Putamen (tissue), 1 donor: ENCODE results near the gene H1-8.
"Not testable (repeated sequence)": the region's sequence is repeated elsewhere in the genome, so short reads cannot be mapped to it uniquely, and the experiment has no call there.

Experiments used
- DNase-seq: peaks from one replicate; pipeline ENCODE4 v3.0.0-alpha.2; 2016; ENCODE audit warnings: low spot score

H1-8 gene

GRCh38 chr3:129543156-129543790, at the start of gene H1-8:
H1-8 (plus strand) TSS chr3:129543175; CDS start chr3:129543219, 44 bp downstream.
- DNase-seq, result no peak

- no peak for DNase-seq
Measured at GRCh38 chr3:129493206-129493605, 49.8 kb upstream of the H1-8 start.

- DNase-seq, result not testable (repeated sequence)
Measured at GRCh38 chr3:129494499-129494898, 48.5 kb upstream of the H1-8 start.

- DNase-seq, result not testable (repeated sequence)
Measured at GRCh38 chr3:129495006-129495639, 47.9 kb upstream of the H1-8 start.

GRCh38 chr3:129497876-129498275, 45.1 kb upstream of the H1-8 start:
- DNase-seq, result not testable (repeated sequence)

GRCh38 chr3:129498603-129499488, 44.1 kb upstream of the H1-8 start:
- DNase-seq, result not testable (repeated sequence)

GRCh38 chr3:129499604-129500333, 43.2 kb upstream of the H1-8 start:
- not testable (repeated sequence) for DNase-seq

GRCh38 chr3:129500334-129500658, 42.7 kb upstream of the H1-8 start:
- no peak for DNase-seq

GRCh38 chr3:129501630-129502029, 41.3 kb upstream of the H1-8 start:
- DNase-seq, result no peak

GRCh38 chr3:129502641-129503408, 40.1 kb upstream of the H1-8 start:
- DNase-seq, result no peak

- no peak for DNase-seq
Measured at GRCh38 chr3:129503471-129504291, 39.3 kb upstream of the H1-8 start.

GRCh38 chr3:129504471-129505100, 38.4 kb upstream of the H1-8 start:
- no peak for DNase-seq

- DNase-seq, result no peak
Measured at GRCh38 chr3:129505341-129505740, 37.6 kb upstream of the H1-8 start.

- no peak for DNase-seq
Measured at GRCh38 chr3:129506231-129506742, 36.7 kb upstream of the H1-8 start.

GRCh38 chr3:129507181-129507831, 35.7 kb upstream of the H1-8 start:
- no peak for DNase-seq

- DNase-seq, result no peak
Measured at GRCh38 chr3:129512595-129512994, 30.4 kb upstream of the H1-8 start.

- no peak for DNase-seq
Measured at GRCh38 chr3:129513705-129514104, 29.3 kb upstream of the H1-8 start.

GRCh38 chr3:129514110-129514509, 28.9 kb upstream of the H1-8 start:
- DNase-seq, result no peak

GRCh38 chr3:129514563-129514962, 28.4 kb upstream of the H1-8 start:
- no peak for DNase-seq
